Peyer's patch (tissue), 4 donors: Measurements from ENCODE around the gene TSPEAR. TPM values are rescaled to one million over a fixed set of nuclear protein-coding genes. Genes with fewer than 3 reads are reported as not detected.

Experiments used
- DNase-seq, 3 donors: peaks; one replicate each; pipeline ENCODE4 v3.0.0-alpha.2; 2017 to 2019
- H3K27ac ChIP-seq, 4 donors: fragments of 200-600 bp; sonication (generic); one replicate each; pipeline ENCODE4 v1.5.1; 2016 to 2019
- H3K27me3 ChIP-seq, 2 donors: fragments of 200-600 bp; sonication (generic); one replicate each; pipeline ENCODE4 v1.5.1; 2019
- H3K36me3 ChIP-seq, 3 donors: fragments of 200-600 bp; sonication (generic); one replicate each; pipeline ENCODE4 v1.5.1; 2016 to 2019
- H3K4me1 ChIP-seq, 4 donors: fragments of 200-600 bp; sonication (generic); one replicate each; pipeline ENCODE4 v1.5.1; 2016 to 2019
- H3K4me3 ChIP-seq, 4 donors: fragments of 200-600 bp; sonication (generic); 1 replicate in 3 of 4; 2 replicates in 1 of 4; pipeline ENCODE4 v1.5.1; 2016 to 2019; ENCODE audit warnings: mild to moderate bottlenecking in 1 of 4
- H3K9me3 ChIP-seq, 4 donors: fragments of 200-600 bp; sonication (generic); one replicate each; pipeline ENCODE4 v1.5.1; 2016 to 2019; ENCODE audit warnings: mild to moderate bottlenecking in 1 of 4
- CTCF ChIP-seq, 6 experiments: fragments of 450-650 bp in 4 of 6; fragments of 200-600 bp in 2 of 6; sonication (generic) in 1 of 6; IDR thresholded peaks; one replicate each; pipeline ENCODE4 v1.5.1; 2017 to 2019; ENCODE audit warnings: antibody characterized with exemption in 6 of 6, mild to moderate bottlenecking in 3 of 6, moderate library complexity in 1 of 6
- POLR2A ChIP-seq, 2 donors: fragments of 450-650 bp; IDR thresholded peaks; one replicate each; pipeline ENCODE4 v1.5.1; 2017; ENCODE audit warnings: antibody characterized with exemption in 2 of 2, mild to moderate bottlenecking in 2 of 2, moderate library complexity in 2 of 2
- total RNA-seq, 4 donors: library from RNA; depleted of rRNA; stranded (reverse); fragments of >200 nt; gene quantifications; one replicate each; pipeline ENCODE4 v1.1.0, GENCODE V29; 2016

Gene TSPEAR
- total RNA-seq, 4 donors from 2014 or later, result 0.47 TPM; not detected in 3

- Histone ChIP-seq H3K4me1 (no peaks in the 10 kb centered on the region), H3K27ac (no peak overlapping the region), H3K9me3 (peaks cover 0 to 3% (median 0%) of the 10 kb centered on the region in 4 donors), H3K4me3 (no peak overlapping the region), H3K36me3 (no peaks in the 10 kb centered on the region), H3K27me3 (no peaks in the 10 kb centered on the region)
- TF ChIP-seq CTCF (IDR thresholded peaks at IDR 0.05), result peak in 3 of 6 experiments; percentile 7 to 35 (median 34)
- TF ChIP-seq POLR2A (IDR thresholded peaks at IDR 0.05), result no peak
- no peak for DNase-seq
These were observed 223.5 kb downstream of the TSPEAR start for GRCh38 chr21:44487831-44488230.

- Histone ChIP-seq H3K4me3 (peak overlapping the region in 1 of 4 donors; percentile 24), H3K4me1 (no peaks in the 10 kb centered on the region), H3K27ac (no peak overlapping the region), H3K27me3 (no peaks in the 10 kb centered on the region), H3K9me3 (no peaks in the 10 kb centered on the region), H3K36me3 (no peaks in the 10 kb centered on the region)
- DNase-seq, result no peak
- TF ChIP-seq POLR2A (IDR thresholded peaks at IDR 0.05), result no peak
- no peak for TF ChIP-seq CTCF (IDR thresholded peaks at IDR 0.05)
These were observed 225.1 kb downstream of the TSPEAR start for GRCh38 chr21:44486302-44486701.

- Histone ChIP-seq H3K36me3 (no peaks in the 10 kb centered on the region), H3K27ac (peak overlapping the region in 1 of 4 donors; percentile 27), H3K4me3 (peak overlapping the region in 2 of 4 donors; percentile 19 to 24), H3K4me1 (no peaks in the 10 kb centered on the region), H3K9me3 (no peaks in the 10 kb centered on the region), H3K27me3 (no peaks in the 10 kb centered on the region)
- TF ChIP-seq CTCF (IDR thresholded peaks at IDR 0.05) (no peak), POLR2A (IDR thresholded peaks at IDR 0.05) (no peak)
- no peak for DNase-seq
These were observed 225.6 kb downstream of the TSPEAR start for GRCh38 chr21:44485796-44486195.

- Histone ChIP-seq H3K4me3 (peak overlapping the region in 2 of 4 donors; percentile 19 to 24), H3K27ac (peak overlapping the region in 1 of 4 donors; percentile 27), H3K9me3 (no peaks in the 10 kb centered on the region), H3K36me3 (no peaks in the 10 kb centered on the region), H3K4me1 (no peaks in the 10 kb centered on the region), H3K27me3 (no peaks in the 10 kb centered on the region)
- DNase-seq, result peak in 1 of 3 donors; percentile 53
- TF ChIP-seq POLR2A (IDR thresholded peaks at IDR 0.05) (no peak), CTCF (IDR thresholded peaks at IDR 0.05) (peak in 2 of 6 experiments; percentile 4 to 9)
These were observed 226.0 kb downstream of the TSPEAR start for GRCh38 chr21:44485254-44485793.

GRCh38 chr21:44484498-44485253, 226.7 kb downstream of the TSPEAR start:
- Histone ChIP-seq H3K4me1 (no peaks in the 10 kb centered on the region), H3K27ac (no peak overlapping the region), H3K27me3 (no peaks in the 10 kb centered on the region), H3K4me3 (no peak overlapping the region), H3K9me3 (no peaks in the 10 kb centered on the region), H3K36me3 (no peaks in the 10 kb centered on the region)
- DNase-seq, result no peak
- TF ChIP-seq CTCF (IDR thresholded peaks at IDR 0.05) (no peak), POLR2A (IDR thresholded peaks at IDR 0.05) (no peak)
